GM12873 (cell line): ENCODE results near the gene MXD1.

Experiments
- TF ChIP-seq, protein P1 (sequence below): IDR thresholded peaks from 2 replicates; pipeline ENCODE4 v1.5.1; 2012; ENCODE audit warnings: low read depth, mild to moderate bottlenecking, moderate library complexity, low read length, control low read depth; ENCODE audit not compliant: insufficient read depth; ENCODE audit errors: missing control alignments

Gene MXD1

DNA sequence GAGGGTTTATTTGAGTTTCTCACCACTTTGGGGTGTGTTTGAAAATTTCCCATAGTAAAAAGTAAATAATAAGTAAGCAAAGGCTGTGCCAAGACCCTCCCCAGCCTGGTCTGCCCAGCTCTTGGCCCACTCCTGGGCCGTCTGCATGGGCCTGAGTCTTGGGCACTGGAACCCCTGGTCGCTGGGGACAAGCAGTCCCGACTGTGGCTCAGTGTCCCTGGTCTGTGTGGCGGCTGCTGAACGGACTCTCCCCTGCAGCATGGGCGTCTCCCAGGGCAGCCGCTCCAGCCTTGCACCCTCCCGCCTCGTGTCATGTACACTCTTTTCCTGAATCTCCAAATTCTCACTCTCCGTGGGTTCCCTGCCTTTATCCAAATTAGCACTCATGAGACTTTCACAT, 53.7 kb downstream of the MXD1 start:
- TF ChIP-seq, protein P1, sequence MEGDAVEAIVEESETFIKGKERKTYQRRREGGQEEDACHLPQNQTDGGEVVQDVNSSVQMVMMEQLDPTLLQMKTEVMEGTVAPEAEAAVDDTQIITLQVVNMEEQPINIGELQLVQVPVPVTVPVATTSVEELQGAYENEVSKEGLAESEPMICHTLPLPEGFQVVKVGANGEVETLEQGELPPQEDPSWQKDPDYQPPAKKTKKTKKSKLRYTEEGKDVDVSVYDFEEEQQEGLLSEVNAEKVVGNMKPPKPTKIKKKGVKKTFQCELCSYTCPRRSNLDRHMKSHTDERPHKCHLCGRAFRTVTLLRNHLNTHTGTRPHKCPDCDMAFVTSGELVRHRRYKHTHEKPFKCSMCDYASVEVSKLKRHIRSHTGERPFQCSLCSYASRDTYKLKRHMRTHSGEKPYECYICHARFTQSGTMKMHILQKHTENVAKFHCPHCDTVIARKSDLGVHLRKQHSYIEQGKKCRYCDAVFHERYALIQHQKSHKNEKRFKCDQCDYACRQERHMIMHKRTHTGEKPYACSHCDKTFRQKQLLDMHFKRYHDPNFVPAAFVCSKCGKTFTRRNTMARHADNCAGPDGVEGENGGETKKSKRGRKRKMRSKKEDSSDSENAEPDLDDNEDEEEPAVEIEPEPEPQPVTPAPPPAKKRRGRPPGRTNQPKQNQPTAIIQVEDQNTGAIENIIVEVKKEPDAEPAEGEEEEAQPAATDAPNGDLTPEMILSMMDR = no peak

DNA sequence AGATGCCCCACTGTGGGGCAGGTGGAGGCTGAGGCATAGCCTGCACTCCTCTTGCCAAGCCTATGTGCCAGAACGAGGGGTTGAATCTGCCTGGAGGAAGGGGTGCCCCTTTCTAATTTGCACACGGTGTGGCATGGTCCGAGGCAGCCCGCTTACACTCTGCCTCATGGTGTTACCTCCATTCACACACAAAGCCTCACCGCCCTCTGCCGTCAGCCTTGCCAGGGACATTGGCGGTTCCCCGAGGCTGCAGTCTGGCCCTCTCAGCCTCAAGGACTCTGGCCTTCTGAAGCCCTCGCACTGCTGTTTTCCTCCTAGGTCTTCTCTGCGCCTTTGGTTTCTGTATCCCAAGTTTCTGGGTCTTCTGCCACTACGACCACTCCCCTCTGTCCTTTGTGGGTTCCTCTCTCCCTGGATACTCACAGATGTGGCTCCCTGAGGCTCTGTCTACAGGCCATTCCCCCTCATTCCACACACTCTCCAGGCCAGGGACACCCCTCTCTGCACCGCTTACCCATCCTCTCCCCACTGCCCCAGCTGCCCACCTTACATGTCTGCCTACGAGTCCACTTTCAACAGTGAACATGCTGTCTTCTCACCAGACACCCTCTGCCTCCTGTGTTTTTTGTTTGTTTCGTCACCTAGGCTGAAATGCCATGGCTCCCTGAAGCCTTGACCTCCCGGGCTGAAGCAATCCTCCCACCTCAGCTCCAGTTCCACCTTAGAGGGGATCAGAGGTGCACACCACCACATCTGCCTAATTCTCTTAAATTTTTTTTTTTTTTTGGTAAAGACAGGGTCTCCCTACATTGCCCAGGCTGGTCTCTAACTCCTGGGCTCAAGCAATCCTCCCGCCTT, 54.4 kb downstream of the MXD1 start:
- TF ChIP-seq, protein P1 = no peak

DNA sequence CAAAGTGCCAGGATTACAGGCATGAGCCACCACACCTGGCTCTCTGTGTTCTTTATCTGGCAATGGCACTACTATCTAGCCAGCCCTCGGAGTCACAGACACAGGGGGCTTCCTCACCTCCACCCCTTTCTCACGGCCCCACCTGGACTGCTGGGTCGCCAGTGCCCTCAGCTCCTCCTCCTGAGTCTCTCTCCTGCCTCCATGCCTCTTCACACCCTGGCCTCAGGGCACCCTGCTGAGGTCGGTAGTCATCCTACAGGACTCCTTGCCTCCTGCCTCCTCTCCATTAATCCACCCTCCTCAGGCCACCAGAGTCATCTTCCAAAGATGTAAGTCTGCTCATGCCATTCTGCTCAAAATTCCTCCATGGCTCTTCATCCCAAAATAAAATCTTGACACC, 55.1 kb downstream of the MXD1 start:
- TF ChIP-seq, protein P1 = no peak

DNA sequence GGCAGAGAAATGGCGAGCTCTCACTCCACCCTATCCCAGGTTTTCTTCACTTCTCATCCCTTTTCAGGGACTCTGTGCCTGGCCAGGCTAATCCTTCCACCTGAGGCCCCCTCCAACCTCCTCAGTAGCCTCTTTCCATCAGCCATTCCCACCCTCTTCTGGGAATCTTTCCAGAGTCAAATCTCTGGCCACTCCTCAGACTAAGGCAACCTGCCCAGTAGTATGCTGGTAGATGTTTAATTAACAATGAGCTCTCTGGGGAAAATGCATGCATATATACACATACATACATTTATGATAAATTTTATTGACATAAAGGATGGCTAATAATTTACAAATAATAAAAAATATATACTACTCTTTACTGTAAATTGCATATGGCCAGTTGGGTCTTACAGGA, 57.9 kb downstream of the MXD1 start:
- TF ChIP-seq, protein P1 = no peak

DNA sequence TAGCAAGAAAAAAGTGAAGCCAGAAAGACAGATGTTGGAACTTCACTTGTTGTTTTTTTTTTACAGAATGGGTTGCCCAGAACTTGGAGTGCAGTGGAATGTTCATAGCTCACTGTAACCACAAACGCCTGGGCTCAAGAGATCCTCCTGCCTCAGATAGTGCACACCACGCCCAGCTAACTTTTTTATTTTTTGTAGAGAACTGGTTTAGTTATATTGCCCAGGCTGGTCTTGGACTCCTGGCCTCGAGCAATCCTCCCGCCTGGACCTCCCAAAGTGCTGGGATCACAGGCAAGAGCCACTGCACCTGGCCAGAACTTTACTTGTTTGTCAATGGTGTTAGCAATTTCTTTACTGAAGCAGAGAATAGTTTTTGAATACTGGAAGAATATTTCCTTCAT, 58.4 kb downstream of the MXD1 start:
- TF ChIP-seq, protein P1 = no peak

DNA sequence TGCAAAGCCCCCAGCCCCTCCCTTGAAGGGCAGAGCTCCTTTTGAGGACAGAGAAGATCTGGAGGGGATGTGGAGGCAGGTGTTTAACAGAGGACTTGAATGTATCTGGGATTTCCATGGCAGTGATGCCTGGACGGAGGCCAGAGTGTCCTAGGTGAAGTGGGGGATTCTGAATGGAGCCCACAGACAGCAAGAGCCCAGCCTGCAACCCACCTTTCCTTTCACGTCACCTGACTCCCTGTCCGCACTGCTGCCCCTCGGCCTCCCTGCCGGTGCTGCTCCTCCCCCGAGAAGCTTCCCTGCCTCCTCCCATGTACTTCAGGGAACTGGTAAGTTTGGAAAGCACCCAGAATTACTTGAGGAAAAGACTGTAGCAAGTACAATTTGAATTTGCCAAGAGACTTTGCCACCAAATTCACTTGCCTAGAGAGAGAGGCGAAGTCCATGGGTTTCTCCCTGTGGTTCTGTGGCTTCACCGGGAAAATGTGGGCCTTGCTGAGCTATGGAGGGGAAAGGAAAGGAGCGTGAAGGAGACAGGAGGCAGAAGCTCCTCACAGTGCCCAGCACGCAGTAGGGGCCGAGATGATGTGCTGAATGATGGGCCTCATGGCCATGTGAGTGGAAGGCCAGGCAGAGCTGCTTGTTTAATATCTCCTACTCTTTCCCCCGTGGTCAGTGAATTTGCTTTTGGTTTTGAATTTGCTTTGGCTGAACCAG, 60.4 kb downstream of the MXD1 start:
- TF ChIP-seq, protein P1 = no peak

DNA sequence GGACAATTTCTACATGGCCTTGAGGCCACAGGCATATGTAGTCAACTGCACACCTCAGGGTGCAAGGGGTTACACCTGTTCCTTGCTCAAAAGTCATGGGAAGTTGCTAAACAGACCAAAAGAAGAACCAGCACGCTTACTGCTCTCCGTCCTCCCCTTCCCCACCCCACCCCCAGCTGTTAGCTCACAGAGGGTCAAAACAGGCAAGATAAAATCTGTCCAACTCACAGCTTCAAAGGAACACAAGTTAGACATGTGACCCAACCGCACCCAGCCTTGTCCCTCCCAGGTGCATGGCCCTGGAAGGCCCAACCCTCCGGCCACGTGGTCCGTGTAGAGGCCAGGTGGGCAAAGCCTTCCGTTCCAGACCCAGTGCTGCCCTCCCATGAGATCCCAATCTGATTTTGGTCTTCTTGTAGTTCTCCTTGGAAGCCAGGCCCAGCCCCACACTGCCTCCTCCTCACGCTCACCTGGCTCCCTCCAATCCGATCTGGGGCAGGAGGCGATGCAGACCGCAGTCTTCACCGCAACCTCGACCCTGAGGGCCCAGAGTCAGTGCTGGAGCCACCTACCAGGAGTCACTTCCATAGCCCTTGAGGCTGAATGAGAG, 61.0 kb downstream of the MXD1 start:
- TF ChIP-seq, protein P1 = no peak
